ENCODE measurements around the gene CYP2D6.
"Not testable (repeated sequence)": the region's sequence is repeated elsewhere in the genome, so short reads cannot be mapped to it uniquely, and the experiment has no call there.

Gene CYP2D6

DNA sequence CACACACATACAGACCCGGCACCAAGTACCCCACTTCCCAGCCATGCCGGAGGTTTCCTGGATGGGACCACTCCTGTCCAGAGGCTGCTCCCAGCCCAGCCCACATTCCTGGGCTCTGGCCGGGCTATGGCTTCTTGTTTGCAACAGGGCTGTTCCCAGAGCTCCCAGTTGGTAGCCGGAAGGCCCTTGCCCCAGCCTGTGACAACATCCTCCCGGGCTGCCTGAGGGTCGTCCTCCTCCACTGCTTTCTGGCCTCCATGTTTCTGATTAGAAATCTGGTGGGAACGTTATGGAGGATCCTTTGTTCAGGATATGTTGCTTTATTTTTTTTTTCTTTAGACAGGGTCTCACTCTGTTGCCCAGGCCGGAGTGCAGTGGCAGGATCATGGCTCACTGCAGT is 952 bp upstream of the CYP2D6 start:
- DNase-seq: no peak

DNA sequence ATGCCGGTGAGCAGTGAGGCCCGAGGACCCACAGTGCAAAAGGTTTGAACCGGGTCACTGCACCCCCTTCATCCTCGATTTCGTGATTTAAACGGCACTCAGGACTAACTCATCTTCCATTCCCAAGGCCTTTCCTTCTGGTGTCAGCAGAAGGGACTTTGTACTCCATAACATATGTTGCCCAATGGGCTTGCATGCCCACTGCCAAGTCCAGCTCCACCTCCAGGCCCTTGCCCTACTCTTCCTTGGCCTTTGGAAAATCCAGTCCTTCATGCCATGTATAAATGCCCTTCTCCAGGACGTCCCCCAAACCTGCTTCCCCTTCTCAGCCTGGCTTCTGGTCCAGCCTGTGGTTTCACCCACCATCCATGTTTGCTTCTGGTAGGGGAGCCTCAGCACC is 428 bp downstream of the CYP2D6 start:
- DNase-seq: not testable (repeated sequence)

DNA sequence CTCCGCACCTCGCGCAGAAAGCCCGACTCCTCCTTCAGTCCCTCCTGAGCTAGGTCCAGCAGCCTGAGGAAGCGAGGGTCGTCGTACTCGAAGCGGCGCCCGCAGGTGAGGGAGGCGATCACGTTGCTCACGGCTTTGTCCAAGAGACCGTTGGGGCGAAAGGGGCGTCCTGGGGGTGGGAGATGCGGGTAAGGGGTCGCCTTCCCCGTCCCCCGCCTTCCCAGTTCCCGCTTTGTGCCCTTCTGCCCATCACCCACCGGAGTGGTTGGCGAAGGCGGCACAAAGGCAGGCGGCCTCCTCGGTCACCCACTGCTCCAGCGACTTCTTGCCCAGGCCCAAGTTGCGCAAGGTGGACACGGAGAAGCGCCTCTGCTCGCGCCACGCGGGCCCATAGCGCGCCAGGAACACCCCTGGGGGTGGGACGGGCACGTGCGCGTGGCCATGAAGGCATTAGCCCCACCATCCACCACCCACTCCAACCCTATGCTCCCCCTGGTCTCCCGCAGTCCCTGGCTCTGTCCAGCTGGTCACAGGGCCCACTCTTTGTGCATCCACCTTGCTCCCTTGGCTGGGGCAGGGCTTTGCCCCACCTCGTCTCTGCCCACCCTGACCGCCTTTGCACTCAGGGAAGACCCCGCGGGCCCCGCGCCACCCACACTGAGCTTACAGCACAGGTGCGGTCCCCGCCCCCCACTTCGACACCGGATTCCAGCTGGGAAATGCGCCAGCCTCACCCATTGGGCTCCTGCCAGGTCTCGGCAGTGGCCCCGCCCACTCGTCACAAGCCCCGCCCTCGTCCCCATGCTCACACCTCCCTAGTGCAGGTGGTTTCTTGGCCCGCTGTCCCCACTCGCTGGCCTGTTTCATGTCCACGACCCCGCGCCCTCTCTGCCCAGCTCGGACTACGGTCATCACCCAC is 1.6 kb downstream of the CYP2D6 start:
- not testable (repeated sequence) for DNase-seq

DNA sequence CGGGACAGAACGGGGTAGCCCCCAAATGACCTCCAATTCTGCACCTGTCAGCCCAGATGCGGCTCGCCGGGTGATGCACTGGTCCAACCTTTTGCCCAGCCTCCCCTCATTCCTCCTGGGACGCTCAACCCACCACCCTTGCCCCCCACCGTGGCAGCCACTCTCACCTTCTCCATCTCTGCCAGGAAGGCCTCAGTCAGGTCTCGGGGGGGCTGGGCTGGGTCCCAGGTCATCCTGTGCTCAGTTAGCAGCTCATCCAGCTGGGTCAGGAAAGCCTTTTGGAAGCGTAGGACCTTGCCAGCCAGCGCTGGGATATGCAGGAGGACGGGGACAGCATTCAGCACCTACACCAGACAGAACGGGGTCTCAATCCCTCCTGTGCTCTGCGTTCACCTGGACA is 2.6 kb downstream of the CYP2D6 start:
- DNase-seq: not testable (repeated sequence)

DNA sequence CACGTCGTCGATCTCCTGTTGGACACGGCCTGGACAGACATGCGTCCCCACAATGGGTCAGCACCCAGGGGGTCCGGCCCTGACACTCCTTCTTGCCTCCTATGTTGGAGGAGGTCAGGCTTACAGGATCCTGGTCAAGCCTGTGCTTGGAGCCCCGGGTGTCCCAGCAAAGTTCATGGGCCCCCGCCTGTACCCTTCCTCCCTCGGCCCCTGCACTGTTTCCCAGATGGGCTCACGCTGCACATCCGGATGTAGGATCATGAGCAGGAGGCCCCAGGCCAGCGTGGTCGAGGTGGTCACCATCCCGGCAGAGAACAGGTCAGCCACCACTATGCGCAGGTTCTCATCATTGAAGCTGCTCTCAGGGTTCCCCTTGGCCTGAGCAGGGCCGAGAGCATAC is 3.0 kb downstream of the CYP2D6 start:
- DNase-seq: no peak

DNA sequence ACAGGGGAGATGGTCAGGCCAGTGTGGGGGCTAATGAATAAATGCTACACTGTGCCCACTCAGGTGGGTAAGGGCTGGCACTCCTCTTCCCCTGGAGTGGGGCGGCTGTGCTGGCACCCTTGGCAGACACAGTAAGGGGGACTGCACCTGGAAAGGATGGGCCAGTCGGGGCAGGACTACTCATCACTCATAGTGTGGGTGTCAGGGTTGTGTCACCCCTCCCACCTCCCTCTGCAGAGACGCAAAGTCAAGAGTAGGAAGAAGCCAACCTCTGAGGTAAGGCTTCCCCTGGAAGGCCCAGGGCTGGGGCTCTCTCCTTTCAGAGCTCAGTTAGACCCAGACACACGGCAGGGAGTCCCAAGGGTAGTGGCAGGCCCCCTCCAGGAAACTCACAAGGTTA is 7.1 kb downstream of the CYP2D6 start:
- not testable (repeated sequence) for DNase-seq

GRCh38 chr22:42120231-42121021 is 10.2 kb downstream of the CYP2D6 start:
- not testable (repeated sequence) for DNase-seq

- no peak for DNase-seq
Observed at GRCh38 chr22:42116848-42117424, 13.7 kb downstream of the CYP2D6 start.

DNA sequence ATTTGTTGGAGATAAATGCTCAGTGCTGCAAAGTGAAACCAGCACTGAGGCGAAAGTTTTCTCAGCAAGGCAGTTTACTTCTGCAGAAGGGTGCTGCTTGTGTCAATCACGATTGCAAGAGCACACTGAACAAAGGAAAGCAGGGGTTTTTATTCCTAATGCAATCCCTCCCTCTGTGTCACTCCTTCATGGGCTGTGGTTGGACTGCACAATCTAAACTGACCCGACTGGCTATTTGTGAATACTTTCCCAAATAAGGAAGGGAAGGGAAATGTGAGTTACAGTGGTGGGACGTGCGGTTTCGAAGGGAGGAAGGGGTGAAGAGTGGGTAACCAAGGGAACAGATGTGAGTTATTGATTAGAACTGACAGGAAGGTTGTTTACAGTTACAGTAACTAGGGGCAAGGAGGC is 15.2 kb downstream of the CYP2D6 start:
- DNase-seq: not testable (repeated sequence)

GRCh38 chr22:42114721-42115120 is 15.9 kb downstream of the CYP2D6 start:
- DNase-seq: no peak

GRCh38 chr22:42112793-42113192 is 17.8 kb downstream of the CYP2D6 start:
- not testable (repeated sequence) for DNase-seq

GRCh38 chr22:42111798-42112197 is 18.8 kb downstream of the CYP2D6 start:
- DNase-seq: no peak

GRCh38 chr22:42108848-42109247 is 21.8 kb downstream of the CYP2D6 start:
- no peak for DNase-seq

DNA sequence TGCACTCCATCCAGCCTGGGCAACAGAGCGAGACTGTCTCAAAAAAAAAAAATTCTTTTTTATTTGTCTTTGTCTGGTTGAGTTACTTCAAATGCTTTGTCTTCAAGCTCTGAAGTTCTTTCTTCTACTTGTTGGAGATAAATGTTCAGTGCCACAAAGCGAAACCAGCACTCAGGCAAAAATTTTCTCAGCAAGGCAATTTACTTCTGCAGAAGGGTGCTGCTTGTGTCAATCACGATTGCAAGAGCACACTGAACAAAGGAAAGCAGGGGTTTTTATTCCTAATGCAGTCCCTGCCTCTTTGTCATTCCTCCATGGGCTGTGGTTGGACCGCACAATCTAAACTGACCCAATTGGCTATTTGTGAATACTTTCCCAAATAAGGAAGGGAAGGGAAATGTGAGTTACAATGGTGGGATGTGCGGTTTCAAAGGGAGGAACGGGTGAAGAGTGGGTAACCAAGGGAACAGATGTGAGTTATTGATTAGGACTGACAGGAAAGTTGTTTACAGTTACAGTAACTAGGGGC is 26.2 kb downstream of the CYP2D6 start:
- DNase-seq: not testable (repeated sequence)

GRCh38 chr22:42101199-42101598 is 29.4 kb downstream of the CYP2D6 start:
- no peak for DNase-seq

DNA sequence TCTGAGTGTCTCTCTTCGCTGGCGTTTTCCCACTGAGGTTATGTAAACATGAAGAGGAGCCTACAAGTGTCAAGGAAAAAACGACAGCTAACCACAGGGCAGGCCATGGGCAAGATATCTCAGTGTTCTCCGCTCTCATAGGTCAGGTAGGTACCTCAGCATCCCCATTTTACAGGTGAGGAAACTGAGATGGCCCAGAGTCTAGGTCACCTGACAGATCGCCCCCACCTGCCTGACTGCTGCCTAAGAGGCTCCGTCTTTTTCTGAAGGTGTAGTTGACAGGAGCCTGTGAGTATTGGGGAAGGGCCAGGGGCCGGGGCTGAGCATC is 39.2 kb downstream of the CYP2D6 start:
- DNase-seq: no peak

GRCh38 chr22:42090596-42091454 is 39.8 kb downstream of the CYP2D6 start, which contains the start of gene NDUFA6:
NDUFA6 (minus strand) TSS chr22:42090772; CDS start chr22:42090744, 28 bp downstream.
- DNase-seq: peak; percentile 94

GRCh38 chr22:42086051-42086450 is 44.6 kb downstream of the CYP2D6 start:
- no peak for DNase-seq

- DNase-seq: no peak
Observed at GRCh38 chr22:42084874-42085273, 45.7 kb downstream of the CYP2D6 start.

DNA sequence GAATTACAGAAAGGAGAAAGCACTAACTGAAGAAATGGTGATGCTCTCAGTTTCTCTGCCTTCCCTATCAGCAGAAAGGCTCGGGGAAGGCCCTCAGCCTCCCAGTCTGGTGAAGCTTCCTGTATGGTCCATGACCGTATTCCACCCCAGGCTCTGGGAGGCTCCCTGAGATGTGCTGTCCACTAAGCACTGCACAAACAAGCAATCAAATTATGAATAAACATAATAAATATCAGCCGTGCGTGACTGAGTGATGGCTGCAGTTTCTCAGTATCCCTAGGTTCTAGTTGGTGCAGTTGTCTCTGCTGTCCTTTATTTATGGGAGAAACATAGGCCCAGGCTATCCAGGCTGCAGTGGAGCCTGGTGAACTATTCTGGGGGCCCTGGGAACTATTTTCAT is 47.5 kb downstream of the CYP2D6 start:
- DNase-seq: no peak

DNA sequence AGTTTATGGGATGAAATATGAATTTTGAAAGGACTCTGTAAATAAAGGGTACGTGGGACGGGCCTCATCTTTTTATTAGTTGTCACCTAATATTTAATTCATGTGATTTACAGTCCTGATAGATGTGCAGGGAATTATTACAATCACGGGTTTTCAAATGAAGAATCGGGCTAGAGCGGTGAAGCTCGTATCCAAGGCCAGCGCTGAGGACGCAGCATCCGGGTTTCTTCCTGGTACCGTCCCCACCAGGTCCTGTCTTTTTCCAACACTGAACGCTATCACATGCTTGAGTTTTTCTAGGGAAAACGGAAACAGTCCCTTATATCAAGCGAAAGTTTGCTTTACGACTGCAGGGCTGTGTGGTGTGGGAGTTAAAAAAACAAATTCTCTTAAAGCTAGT is 50.3 kb downstream of the CYP2D6 start:
- no peak for DNase-seq

Data from NCI-H774 (cell line).